Activated CD8-positive, alpha-beta memory T cell treated with anti-CD3 and anti-CD28 coated beads, Interleukin-2, amount 10 ng/mL, durations not matched to agents 7 days and 5 days (primary cell): ENCODE data around the gene OAF. TPM values are rescaled to one million over a fixed set of nuclear protein-coding genes. Genes with fewer than 3 reads are reported as not detected.
A peak's percentile ranks its signal among the peaks of the same experiment; 100 is the strongest.

ENCODE experiments used
- ATAC-seq: fragments of 150-1000 bp; cut with Tn5 transposase; one replicate; pipeline ENCODE4 v1.10.0; 2021; ENCODE audit warnings: moderate library complexity
- CTCF ChIA-PET: fragments of 350-600 bp; sonication (Branson Sonifier 250); formaldehyde crosslinking; loops from one replicate; lab custom pipeline; 2021; ENCODE audit warnings: antibody characterized with exemption; lab: Charles Lee
- DNase-seq: peaks from one replicate; pipeline ENCODE4 v3.0.0-alpha.2; 2020
- H3K27ac Mint-ChIP-seq: one replicate; pipeline ENCODE4 v1.8.0; 2021; ENCODE audit warnings: mild to moderate bottlenecking, mixed read lengths
- H3K27me3 Mint-ChIP-seq: one replicate; pipeline ENCODE4 v1.8.0; 2021; ENCODE audit warnings: mixed read lengths
- H3K36me3 Mint-ChIP-seq: one replicate; pipeline ENCODE4 v1.8.0; 2021; ENCODE audit warnings: mild to moderate bottlenecking, mixed read lengths
- H3K4me1 Mint-ChIP-seq: one replicate; pipeline ENCODE4 v1.8.0; 2021; ENCODE audit warnings: mixed read lengths
- H3K4me3 Mint-ChIP-seq: one replicate; pipeline ENCODE4 v1.8.0; 2021; ENCODE audit warnings: mild to moderate bottlenecking, moderate library complexity, mixed read lengths
- H3K9me3 Mint-ChIP-seq: one replicate; pipeline ENCODE4 v1.8.0; 2022; ENCODE audit warnings: low read depth, mixed read lengths
- total RNA-seq, 2 experiments: library from RNA; stranded (reverse); gene quantifications; one replicate each; pipeline ENCODE4 v1.2.3, GENCODE V29; 2021

The OAF gene
- total RNA-seq, 2 experiments from 2014 or later: 6.5 to 10.5 TPM

- H3K27me3 Mint-ChIP-seq: peaks cover 12% of the 10 kb centered on the region
- ATAC-seq (no peak), DNase-seq (no peak)
- no peak overlapping the region for H3K4me3 Mint-ChIP-seq
- CTCF ChIA-PET: interaction anchor here (1.0 kb wide), 1 partner anchor 8 kb away, joined by 3 read pairs; no protein-coding TSS in a partner anchor
- H3K9me3 Mint-ChIP-seq: no peaks in the 10 kb centered on the region
- peaks cover 7% of the 10 kb centered on the region for H3K4me1 Mint-ChIP-seq
- H3K36me3 Mint-ChIP-seq: no peaks in the 10 kb centered on the region
- H3K27ac Mint-ChIP-seq: no peak overlapping the region
Measured at GRCh38 chr11:120186456-120186773, 24.4 kb upstream of the OAF start.

- no peaks in the 10 kb centered on the region for H3K36me3 Mint-ChIP-seq
- H3K9me3 Mint-ChIP-seq: no peaks in the 10 kb centered on the region
- CTCF ChIA-PET: no interaction called here
- H3K27ac Mint-ChIP-seq: no peak overlapping the region
- peaks cover 12% of the 10 kb centered on the region for H3K27me3 Mint-ChIP-seq
- peaks cover 7% of the 10 kb centered on the region for H3K4me1 Mint-ChIP-seq
- no peak for DNase-seq
- peak; percentile 23 for ATAC-seq
- no peak overlapping the region for H3K4me3 Mint-ChIP-seq
Measured at GRCh38 chr11:120186774-120187591, 23.8 kb upstream of the OAF start.

GRCh38 chr11:120188371-120188770 is 22.5 kb upstream of the OAF start:
- Mint-ChIP-seq H3K9me3 (no peaks in the 10 kb centered on the region), H3K4me3 (no peak overlapping the region), H3K4me1 (peaks cover 7% of the 10 kb centered on the region), H3K36me3 (no peaks in the 10 kb centered on the region), H3K27ac (no peak overlapping the region), H3K27me3 (peaks cover 12% of the 10 kb centered on the region)
- no peak for ATAC-seq
- CTCF ChIA-PET: no interaction called here
- no peak for DNase-seq

GRCh38 chr11:120188811-120189455 is 21.9 kb upstream of the OAF start:
- ATAC-seq (no peak), DNase-seq (no peak)
- H3K27me3 Mint-ChIP-seq: peaks cover 12% of the 10 kb centered on the region
- H3K27ac Mint-ChIP-seq: no peak overlapping the region
- CTCF ChIA-PET: interaction anchor here (1.2 kb wide), 1 partner anchor 8 kb away, joined by 3 read pairs; no protein-coding TSS in a partner anchor
- H3K4me3 Mint-ChIP-seq: no peak overlapping the region
- H3K36me3 Mint-ChIP-seq: no peaks in the 10 kb centered on the region
- H3K9me3 Mint-ChIP-seq: no peaks in the 10 kb centered on the region
- peaks cover 7% of the 10 kb centered on the region for H3K4me1 Mint-ChIP-seq

GRCh38 chr11:120191058-120191457 is 19.8 kb upstream of the OAF start:
- CTCF ChIA-PET: interaction anchor here (1.0 kb wide), 2 partner anchors 112 kb away, joined by 3 to 4 read pairs; no protein-coding TSS in a partner anchor
- Mint-ChIP-seq H3K4me1 (peaks cover 7% of the 10 kb centered on the region), H3K36me3 (no peaks in the 10 kb centered on the region), H3K4me3 (no peak overlapping the region), H3K9me3 (no peaks in the 10 kb centered on the region), H3K27me3 (peaks cover 9% of the 10 kb centered on the region), H3K27ac (no peak overlapping the region)
- no peak for DNase-seq
- ATAC-seq: no peak

- DNase-seq (no peak), ATAC-seq (no peak)
- CTCF ChIA-PET: no interaction called here
- H3K27ac Mint-ChIP-seq: no peak overlapping the region
- H3K27me3 Mint-ChIP-seq: no peaks in the 10 kb centered on the region
- no peak overlapping the region for H3K4me3 Mint-ChIP-seq
- no peaks in the 10 kb centered on the region for H3K36me3 Mint-ChIP-seq
- H3K4me1 Mint-ChIP-seq: no peaks in the 10 kb centered on the region
- H3K9me3 Mint-ChIP-seq: no peaks in the 10 kb centered on the region
Measured at GRCh38 chr11:120192831-120193625, 17.8 kb upstream of the OAF start.

- Mint-ChIP-seq H3K4me3 (no peak overlapping the region), H3K4me1 (no peaks in the 10 kb centered on the region), H3K27me3 (no peaks in the 10 kb centered on the region), H3K9me3 (no peaks in the 10 kb centered on the region), H3K27ac (no peak overlapping the region), H3K36me3 (no peaks in the 10 kb centered on the region)
- CTCF ChIA-PET: no interaction called here
- ATAC-seq (no peak), DNase-seq (no peak)
Measured at GRCh38 chr11:120194166-120194565, 16.7 kb upstream of the OAF start.

GRCh38 chr11:120195601-120196320 is 15.1 kb upstream of the OAF start:
- peaks cover 10% of the 10 kb centered on the region for H3K27me3 Mint-ChIP-seq
- DNase-seq: no peak
- H3K4me1 Mint-ChIP-seq: no peaks in the 10 kb centered on the region
- no peaks in the 10 kb centered on the region for H3K9me3 Mint-ChIP-seq
- H3K4me3 Mint-ChIP-seq: no peak overlapping the region
- CTCF ChIA-PET: no interaction called here
- H3K27ac Mint-ChIP-seq: no peak overlapping the region
- no peaks in the 10 kb centered on the region for H3K36me3 Mint-ChIP-seq
- ATAC-seq: no peak

GRCh38 chr11:120196826-120197225 is 14.0 kb upstream of the OAF start:
- Mint-ChIP-seq H3K27me3 (peaks cover 16% of the 10 kb centered on the region), H3K36me3 (no peaks in the 10 kb centered on the region), H3K4me1 (no peaks in the 10 kb centered on the region), H3K27ac (no peak overlapping the region), H3K9me3 (no peaks in the 10 kb centered on the region), H3K4me3 (no peak overlapping the region)
- ATAC-seq (no peak), DNase-seq (no peak)
- CTCF ChIA-PET: no interaction called here

GRCh38 chr11:120197251-120197891 is 13.5 kb upstream of the OAF start:
- no peaks in the 10 kb centered on the region for H3K36me3 Mint-ChIP-seq

GRCh38 chr11:120197977-120198376 is 12.9 kb upstream of the OAF start:
- Mint-ChIP-seq H3K27ac (no peak overlapping the region), H3K36me3 (no peaks in the 10 kb centered on the region), H3K4me1 (no peaks in the 10 kb centered on the region), H3K27me3 (peaks cover 22% of the 10 kb centered on the region), H3K9me3 (no peaks in the 10 kb centered on the region), H3K4me3 (no peak overlapping the region)
- CTCF ChIA-PET: no interaction called here
- ATAC-seq: no peak
- DNase-seq: no peak

More at GRCh38 chr11:120197251-120197891, 13.5 kb upstream of the OAF start:
- no peak overlapping the region for H3K4me3 Mint-ChIP-seq
- no peak for ATAC-seq
- CTCF ChIA-PET: no interaction called here
- H3K27me3 Mint-ChIP-seq: peaks cover 19% of the 10 kb centered on the region
- H3K4me1 Mint-ChIP-seq: no peaks in the 10 kb centered on the region
- H3K27ac Mint-ChIP-seq: no peak overlapping the region
- no peaks in the 10 kb centered on the region for H3K9me3 Mint-ChIP-seq
- no peak for DNase-seq

- DNase-seq (no peak), ATAC-seq (no peak)
- CTCF ChIA-PET: no interaction called here
- Mint-ChIP-seq H3K4me3 (no peak overlapping the region), H3K27me3 (peaks cover 23% of the 10 kb centered on the region), H3K36me3 (no peaks in the 10 kb centered on the region), H3K27ac (no peak overlapping the region), H3K9me3 (no peaks in the 10 kb centered on the region), H3K4me1 (no peaks in the 10 kb centered on the region)
Measured at GRCh38 chr11:120198403-120198786, 12.4 kb upstream of the OAF start.
